ENCODE results near the gene DEFB131A.
"Not testable (repeated sequence)": the region's sequence is repeated elsewhere in the genome, so short reads cannot be mapped to it uniquely, and the experiment has no call there.

The DEFB131A gene

DNA sequence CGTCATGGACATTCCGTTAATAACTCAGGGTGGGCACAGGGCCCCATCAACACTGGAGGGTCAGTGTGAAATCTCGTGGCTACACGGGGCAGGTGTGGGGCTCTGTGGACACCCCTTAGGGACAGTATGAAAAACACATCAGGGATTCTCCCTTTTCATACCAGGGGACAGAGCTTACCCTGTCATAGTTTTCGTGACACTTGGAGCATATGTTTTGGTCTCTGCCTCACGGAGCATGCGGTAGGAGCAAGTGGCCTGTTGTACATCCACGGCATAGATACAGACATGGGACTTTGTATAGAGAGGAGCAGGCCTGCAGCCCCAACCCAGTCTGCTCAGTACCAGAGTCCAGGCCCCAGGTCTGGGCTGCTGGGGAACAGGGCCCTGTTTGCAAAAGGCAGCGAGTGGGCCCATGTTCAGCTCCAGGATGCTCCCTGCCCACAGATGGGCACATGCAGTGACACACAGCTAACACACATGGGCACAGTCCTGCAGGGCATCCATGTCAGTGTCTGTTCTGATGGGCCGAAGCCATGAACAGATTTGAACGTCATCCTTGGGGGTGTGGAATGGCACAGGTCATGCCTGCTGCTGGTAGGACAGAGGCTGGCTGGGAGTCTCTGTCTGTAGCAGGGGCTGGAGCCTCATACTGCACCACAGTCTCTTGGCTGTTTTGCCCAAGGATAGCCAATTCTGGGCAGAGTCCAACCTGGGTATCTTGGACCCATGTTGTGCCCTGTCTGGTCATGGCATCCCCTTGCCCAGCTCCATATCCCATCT is 50.2 kb downstream of the DEFB131A start:
- not testable (repeated sequence) for DNase-seq (ENCODE audit: low read depth in 2 of 2)

DNA sequence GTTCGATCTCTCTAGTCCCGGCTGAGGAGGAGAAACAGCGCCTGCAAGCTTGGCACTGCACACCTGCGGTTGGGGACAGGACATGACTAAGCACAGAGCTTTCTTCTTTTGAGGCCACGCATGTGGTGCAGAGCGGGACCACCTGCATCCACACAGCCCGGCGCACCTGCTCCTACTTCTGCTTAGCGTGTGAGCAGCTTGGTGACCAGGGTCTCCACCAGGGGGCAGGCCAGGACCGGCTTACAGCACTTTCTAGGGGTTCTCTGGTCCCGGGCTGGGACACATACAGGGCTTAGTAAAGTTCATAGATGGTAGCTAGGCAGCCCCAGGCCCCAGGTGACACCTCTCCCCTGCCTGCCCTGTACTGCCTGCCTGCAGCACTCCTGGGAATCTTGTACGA is 51.2 kb downstream of the DEFB131A start:
- DNase-seq (ENCODE audit: low read depth in 2 of 2): peak in 1 of 2 donors; percentile 9

DNA sequence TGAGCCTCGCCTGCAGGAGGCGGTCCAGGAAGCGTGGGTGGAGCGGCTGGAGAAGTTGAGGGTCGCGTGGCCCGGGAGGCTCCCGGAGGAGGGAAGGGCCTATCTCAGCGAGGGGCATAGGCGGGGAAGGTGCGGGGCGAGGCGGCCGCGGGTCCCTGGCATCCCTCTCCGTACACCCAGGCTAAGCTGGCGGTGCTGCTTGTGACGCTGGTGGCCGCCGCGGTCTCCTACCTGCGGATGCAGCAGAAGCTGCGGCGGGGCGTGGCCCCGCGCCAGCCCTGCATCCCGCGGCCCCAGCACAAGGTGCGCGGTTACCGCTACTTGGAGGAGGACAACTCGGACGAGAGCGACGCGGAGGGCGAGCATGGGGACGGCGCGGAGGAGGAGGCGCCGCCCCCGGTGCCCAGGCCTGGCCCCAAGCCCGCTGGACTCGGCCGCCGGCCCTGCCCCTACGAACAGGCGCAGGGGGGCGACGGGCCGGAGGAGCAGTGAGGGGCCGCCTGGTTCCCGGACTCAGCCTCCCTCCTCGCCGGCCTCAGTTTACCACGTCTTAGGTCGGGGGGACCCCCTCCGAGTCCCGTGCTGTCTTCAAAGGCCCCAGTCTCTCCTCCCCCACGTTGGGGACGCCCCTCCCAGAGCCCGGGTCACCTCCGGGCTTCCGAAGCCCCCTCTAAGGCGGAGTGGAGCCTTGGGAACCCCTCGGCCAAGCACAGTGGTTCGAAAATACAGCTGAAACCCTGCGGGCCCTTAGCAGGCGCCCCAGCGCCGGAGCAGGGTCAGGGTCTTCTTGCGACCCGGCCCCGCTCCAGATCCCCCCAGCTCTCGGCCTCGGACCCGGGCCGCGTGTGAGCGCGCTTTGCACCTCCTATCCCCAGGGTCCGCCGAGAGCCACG is 53.6 kb downstream of the DEFB131A start:
- not testable (repeated sequence) for DNase-seq (ENCODE audit: low read depth in 2 of 2)

DNA sequence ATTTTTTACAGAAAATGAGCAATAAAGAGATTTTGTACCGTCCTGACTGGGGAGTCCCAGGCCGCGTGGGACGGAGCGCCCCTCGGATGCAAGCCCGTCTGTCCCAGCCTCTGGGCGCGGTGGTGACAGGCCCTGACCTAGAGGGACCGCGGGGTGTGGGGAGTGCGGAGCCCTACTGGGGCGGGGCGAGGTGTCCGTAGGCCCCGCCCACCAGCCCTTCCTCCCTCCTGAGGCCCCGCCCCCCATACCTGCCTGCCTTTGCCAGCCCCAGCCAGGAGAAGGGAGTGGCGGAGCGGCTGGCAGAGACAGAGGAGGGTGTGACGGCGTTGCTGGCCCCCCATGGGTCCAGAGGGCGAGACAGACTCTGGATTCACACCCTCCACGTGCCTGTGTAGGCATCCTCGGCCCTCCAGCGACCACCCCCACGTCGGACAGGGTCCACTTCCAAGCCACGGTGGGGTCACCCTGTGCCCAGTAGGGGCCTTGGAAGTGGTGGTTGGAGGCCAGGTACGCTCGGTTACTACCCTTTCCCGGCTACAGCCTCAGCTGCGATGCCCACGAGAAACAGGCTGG is 54.3 kb downstream of the DEFB131A start:
- not testable (repeated sequence) for DNase-seq (ENCODE audit: low read depth in 2 of 2)

- DNase-seq (ENCODE audit: low read depth in 2 of 2): not testable (repeated sequence)
These were observed 55.8 kb downstream of the DEFB131A start for GRCh38 chr4:9499974-9500487.

Data from stimulated activated CD8-positive, alpha-beta memory T cell treated with anti-CD3 and anti-CD28 coated beads, Interleukin-2, amount 100 ng/mL, for 1 hour (primary cell).